Mammary epithelial cell (primary cell): ENCODE measurements around the gene MOB1A.

Experiments
- CTCF ChIP-seq, 2 donors: IDR thresholded peaks in 1 of 2; conservative IDR thresholded peaks in 1 of 2; 2 replicates each; pipeline ENCODE4 v1.5.1; 2011 to 2012; ENCODE audit warnings: inconsistent platforms in 2 of 2, low read length in 2 of 2, mild to moderate bottlenecking in 2 of 2, control low read depth in 1 of 2, low read depth in 1 of 2; ENCODE audit not compliant: insufficient read depth in 1 of 2; ENCODE audit errors: extremely low read depth in 1 of 2
- EZH2 ChIP-seq: IDR thresholded peaks from 2 replicates; pipeline ENCODE4 v1.6.1; 2012; ENCODE audit warnings: low read length, inconsistent platforms, borderline replicate concordance

- no peak for TF ChIP-seq CTCF (conservative IDR thresholded peaks at IDR 0.05 in 1 of 2, IDR thresholded peaks at IDR 0.05 in 1 of 2; ENCODE audit: extremely low read depth in 1 of 2, insufficient read depth in 1 of 2, low read depth in 1 of 2, low read length in 2 of 2)
- no peak for TF ChIP-seq EZH2
Measured at GRCh38 chr2:74110537-74110936, 68.1 kb downstream of the MOB1A start.
